Muscle of arm (tissue), 12 donors: ENCODE data around the gene KRTAP16-1. TPM values are rescaled to one million over a fixed set of nuclear protein-coding genes. Genes with fewer than 3 reads are reported as not detected.

Source experiments
- DNase-seq: peaks from one replicate; pipeline ENCODE4 v3.0.0-alpha.2; 2013
- polyA plus RNA-seq, 12 donors: library from polyadenylated mRNA; unstranded; fragments of 120-200 nt; gene quantifications; one replicate each; pipeline ENCODE4 v1.2.1, GENCODE V29; 2013; ENCODE audit not compliant: insufficient read length in 12 of 12

The KRTAP16-1 gene
- polyA plus RNA-seq, 12 donors, result not detected

GRCh38 chr17:41331606-41332005 lies 22.5 kb upstream of the KRTAP16-1 start:
- DNase-seq, result no peak

DNA sequence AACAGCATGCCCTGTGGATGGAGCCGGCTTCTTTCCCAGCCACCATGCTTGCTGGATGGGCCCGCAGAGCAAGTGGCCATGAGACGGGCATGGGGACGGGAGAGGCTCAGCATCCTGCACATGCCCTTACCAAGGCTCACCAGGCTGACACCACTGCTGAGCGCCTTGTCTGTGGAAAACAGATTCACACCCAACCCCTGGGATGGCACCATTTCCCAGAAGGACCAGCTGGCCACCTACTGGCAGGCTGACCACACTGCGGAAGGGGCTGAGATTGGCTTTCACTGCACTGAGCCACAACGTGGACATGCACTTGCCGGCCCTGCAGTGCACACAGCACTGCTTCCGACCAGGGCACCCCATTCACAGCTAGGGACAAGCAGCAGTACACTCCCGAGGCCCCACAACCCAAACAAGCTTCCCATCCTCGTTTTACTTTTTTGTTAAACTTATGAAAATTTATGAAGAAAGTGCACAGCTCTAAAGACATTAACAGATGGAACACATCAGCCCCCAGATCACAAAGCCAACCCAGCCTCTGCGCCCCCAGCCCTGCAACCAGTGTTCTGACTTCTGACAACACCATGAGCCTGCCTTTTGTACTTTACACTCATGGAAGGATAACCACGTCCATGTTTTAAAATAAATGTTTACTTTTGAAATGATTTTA lies 20.3 kb upstream of the KRTAP16-1 start:
- DNase-seq, result no peak

DNA sequence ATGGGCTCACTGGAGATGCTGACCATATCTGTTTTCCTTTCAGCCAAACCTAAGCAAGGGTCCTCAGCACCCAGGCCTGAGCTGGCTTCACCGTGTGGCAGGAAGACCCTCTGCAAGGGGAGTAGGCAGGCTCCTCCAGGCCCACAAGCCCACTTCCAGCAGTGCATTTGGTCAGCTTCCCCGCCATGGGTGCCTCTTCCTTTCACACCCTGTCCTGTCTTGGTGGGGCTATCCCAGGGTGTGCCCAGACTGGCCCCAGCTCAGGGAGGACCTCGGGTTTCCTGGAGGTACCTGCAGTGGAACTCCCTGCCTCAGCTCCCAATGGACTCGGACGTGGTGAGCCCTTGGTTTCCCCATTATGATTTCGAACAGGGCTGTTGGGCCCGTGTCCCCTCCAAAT lies 19.1 kb upstream of the KRTAP16-1 start:
- DNase-seq, result no peak

- no peak for DNase-seq
Observed at GRCh38 chr17:41327411-41328120, 18.5 kb upstream of the KRTAP16-1 start.

DNA sequence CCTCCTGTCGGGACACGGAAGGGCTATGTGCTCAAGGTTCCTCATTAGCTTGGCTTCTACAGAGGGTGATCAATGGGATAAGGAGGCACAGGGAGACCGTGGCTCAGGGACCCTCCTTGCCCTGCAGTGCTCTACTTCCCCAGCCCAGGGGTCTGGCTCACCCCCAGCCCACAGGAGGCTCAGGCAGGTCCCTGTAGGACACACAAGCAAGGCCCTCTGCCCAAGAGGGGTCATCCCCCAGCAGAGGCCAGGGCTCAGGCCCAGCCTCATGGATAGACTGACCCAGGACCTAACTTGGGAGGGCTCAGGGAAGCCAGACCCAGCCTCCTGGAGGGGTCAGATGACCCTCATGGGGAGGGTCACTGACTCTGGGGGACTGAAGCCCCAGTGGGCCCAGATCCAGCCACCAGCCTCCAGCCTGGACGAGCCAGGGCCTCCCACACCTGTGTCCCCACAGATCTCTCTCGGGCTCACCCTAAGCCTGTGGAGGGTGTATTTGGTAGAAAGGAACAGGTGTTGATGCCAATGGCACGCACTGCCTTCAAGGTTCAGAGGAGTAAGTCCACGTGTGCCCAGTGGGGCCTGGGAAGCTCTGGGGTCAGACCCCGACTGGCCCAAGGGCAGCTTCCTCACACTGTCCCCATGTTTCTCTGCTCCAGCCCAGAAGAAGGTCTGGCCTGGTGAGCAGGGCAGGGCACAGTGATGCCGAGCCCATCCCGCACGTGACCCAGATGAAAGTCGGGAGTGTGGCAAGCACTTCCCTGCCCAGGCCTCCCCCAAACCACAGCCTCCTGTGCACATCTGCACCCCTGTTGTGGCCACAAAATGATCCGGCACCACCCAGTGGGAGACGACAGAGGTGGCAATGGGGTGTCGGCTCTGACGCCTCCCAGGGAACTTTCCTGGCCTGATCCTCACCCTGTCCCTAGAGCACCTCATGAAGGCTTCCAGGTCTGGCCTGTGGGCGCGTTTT lies 17.4 kb upstream of the KRTAP16-1 start:
- no peak for DNase-seq

DNA sequence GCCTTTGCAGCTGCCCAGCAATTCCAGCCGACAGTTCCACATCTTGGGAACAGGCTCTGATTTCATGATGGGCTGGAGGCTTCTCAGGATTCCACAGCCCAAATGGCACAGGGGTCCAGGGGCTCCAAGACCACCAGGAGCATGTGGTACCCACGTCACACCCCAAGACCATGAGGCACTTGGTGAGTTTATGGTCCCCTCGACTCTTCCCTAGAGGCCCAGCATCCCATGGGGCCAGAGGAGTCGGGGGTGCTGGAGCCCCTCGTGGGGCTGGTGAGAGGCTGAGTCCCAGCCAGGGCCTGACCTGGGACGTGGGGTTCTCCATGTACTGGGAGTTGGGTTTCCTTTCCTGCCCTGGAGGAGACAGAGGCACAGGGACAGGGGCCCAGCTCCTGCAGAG lies 16.5 kb upstream of the KRTAP16-1 start:
- no peak for DNase-seq

- DNase-seq, result no peak
Observed at GRCh38 chr17:41325126-41325525, 16.0 kb upstream of the KRTAP16-1 start.

DNA sequence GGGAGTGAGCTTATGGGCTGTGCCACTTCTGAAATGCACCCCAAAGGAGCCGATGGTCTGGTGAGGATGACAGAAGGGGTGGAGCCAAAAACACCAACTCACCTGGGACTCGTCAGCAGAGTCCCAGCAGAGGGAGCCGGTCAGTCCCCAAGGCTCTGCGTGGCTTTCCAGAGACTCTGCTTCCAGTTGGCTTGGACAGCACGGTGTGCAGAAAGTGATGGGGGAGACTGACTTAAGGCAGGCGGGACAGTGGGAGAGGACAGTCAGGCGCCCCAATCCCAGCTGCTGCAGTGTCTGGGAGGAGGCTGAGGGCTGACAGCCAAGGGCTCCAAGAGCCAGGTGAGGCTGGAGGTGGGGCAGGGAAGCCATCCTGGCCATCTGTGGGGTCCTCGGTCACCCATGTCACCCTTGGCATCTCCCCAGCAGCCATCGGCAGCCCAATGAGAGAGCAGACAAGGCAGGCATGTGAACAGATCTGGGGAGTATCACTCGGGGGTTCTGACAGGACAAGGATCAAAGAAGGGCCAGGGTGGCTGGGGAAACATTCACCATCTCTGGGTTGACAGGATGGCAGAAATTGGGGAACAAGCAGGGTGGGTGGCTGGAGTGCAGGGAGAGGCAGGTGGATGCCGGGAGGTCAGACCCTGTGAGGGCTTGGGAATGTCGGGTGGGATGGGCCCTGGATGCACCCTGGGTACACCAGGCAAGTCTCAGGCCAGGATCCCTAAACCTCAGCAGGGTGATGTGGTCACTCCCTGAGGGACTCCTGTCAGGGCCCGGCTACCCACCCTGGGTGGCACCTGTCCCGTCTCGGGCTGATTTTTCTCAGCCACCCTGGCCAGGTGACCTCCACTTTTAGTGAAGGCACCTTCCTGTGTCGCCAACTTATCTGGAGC lies 15.3 kb upstream of the KRTAP16-1 start:
- no peak for DNase-seq

DNA sequence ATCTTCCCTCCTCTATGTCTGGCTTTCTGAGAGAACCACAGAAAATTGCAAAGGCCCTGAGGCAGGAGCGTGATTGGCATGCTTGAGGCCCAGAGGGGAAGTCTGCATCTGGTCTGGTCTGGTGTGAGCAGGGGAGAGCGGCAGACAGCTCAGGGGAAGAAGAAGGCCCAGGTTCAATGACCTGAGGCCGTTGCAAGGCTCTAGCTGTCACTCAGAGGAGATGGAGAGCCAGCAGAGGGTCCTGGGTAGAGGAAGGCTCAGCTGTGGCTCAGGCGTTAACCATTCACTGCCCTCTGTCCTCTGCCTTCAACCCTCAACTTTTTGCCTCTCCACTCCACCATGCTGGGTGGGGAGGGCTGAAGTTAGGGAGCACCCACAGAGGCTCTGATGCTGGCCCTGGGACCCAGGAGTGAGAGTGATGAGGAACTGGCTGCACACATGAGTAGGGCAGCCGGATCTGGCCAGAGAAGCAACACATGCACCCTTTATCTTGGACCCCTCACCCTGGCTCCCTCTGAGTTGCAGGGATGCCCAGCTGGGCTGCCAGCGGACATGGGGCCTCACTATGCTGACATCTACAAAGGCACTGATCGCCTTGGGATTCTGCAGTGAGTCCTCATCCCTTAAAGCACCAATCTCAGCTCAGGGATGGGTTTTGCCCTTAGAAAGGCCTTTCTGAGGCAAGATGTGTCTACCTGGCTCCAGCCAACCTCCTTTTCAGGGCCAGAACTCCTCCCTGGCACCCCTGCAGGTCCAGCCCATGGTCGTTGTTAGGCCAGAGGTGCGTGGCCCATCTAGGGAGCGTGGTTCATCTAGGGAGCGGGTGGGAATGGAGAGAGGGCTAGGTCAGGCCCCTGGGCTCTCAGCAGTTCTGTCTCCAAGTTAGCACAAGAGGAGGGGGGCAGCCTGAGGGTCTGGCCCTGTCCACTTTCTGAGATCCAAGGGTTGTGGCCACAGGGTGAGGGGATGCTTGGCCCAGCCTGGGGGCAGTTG lies 14.1 kb upstream of the KRTAP16-1 start:
- no peak for DNase-seq

DNA sequence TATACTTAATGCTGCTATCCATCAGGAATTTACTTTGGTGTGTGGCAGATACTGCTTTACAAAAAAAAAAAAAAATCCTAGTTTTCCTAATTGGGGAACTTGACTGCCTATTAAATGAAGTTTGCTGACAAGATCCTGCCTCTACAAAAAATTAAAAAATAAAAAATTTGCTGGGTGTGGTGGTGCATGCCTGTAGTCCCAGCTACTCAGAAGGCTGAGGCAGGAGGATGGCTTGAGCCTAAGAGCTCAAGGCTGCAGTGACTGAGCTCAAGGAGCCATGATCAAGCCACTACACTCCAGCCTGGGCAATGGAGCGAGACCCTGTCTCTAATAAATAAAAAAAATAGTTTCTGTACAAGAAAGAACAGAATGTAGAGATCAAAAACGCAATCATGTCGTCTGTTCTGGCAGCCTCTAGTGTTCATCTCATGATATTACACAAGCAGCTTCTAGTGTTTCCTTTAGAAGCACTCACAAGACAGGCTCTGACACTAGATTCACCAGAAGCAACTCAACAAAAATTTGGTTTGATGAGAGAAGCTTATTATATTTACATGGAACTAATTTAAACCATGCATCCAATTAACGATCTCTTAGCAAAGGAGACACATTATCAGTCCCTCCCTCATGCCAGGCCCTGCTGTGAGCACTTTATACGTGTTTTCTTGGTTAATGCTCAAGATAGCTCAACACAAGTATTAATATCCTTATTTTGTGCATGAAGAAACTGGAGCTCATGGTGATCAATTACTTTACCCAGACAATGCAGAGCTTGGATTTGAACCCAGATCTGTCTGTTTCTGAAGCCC lies 13.2 kb upstream of the KRTAP16-1 start:
- peak; percentile 28 for DNase-seq

DNA sequence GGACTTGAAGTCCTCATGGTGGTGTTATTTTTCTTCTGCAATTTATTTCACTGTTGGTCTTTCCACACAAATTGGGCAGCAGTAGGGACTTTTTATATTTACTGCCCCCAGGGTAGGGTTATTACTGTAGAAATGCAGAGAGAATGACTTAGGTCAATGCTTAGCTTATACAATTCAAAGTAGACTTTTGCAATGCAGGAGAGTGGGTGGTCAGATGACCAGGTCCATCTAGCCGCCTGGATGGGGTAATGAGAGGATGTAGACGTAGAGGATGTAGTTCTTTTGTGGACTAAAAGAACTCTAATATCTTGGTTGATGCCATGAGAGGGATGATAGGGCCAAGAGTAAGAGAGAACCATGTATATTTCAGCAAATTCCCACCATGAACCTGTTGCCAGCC lies 9.1 kb upstream of the KRTAP16-1 start:
- DNase-seq, result no peak

- no peak for DNase-seq
Observed at GRCh38 chr17:41315814-41316445, 6.8 kb upstream of the KRTAP16-1 start.

DNA sequence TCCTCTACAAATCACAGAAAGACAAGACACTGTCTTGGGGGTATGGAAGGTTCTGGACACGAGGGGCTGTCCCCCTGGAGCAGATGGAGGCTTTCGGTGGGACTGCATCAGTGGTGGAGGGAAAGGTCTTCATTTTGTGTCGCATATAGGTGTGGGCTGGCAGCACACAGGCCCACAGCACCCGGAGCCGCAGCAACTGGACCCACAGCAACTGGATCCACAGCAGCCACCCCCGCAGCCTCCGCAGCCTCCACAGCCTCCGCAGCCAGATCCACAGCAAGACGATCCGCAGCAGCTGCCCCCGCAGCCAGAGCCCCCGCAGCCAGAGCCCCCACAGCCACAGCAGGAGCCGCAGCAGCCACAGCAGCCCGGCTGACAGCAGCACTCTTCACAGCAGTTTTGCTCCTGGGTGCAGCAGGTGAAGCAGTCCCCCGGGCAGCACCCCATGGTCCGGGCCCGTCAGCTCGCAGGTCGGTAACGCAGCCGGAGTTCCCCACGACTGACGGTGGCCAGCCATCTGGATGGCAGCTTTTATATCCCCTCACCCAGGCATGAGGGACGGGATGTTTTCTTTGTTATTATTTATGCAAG lies 6.2 kb upstream of the KRTAP16-1 start, which contains the start of gene KRTAP17-1:
Gene KRTAP17-1, minus strand, starts transcription at position 507 of the 591 bp plus-strand sequence. Its CDS starts 60 bp downstream, at position 447.
- no peak for DNase-seq

GRCh38 chr17:41311111-41311510 lies 2.0 kb upstream of the KRTAP16-1 start:
- DNase-seq, result no peak

GRCh38 chr17:41308251-41308917 lies 725 bp downstream of the KRTAP16-1 start:
- peak; percentile 35 for DNase-seq

DNA sequence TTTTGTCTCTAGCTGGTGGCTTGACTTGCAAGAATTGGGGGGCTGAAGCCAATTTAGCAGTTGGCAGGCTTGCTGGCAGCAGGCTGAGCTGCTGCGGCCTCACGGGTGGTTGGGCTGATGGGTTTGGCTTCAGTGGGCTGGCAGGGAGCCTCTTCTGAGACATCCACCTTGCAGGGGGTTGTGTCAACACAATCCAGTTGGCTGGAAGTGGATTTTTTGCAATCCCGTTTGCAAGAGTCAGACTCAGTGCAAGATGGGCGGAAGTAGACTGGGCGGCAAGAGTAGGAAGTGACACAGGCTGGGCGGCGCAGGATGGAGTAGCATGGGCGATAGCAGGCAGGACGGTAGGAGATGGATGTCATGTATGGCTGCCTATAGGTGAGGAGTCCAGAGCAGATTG lies 1.5 kb downstream of the KRTAP16-1 start:
- no peak for DNase-seq

DNA sequence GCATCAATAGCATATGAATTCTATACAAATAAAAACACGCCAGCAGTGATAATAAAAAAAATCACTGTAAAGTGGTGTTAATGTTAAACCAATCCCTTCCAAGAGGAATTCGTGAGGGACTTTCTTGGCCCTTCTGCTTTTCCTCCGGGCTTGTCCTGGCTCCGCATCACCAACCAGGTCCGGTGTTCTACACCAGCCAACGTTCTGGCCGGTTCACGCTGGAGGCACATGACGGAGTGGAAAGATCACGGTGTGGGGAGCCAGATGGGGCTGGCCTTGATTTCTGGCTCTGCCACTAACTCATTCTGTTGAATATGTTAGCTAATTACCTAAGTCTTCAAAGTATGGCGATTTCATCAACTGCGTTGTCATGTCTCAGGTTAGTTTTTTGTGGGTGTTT lies 5.0 kb downstream of the KRTAP16-1 start:
- DNase-seq, result no peak

GRCh38 chr17:41302981-41303380 lies 6.1 kb downstream of the KRTAP16-1 start:
- no peak for DNase-seq
